GM13977 (cell line): ENCODE results near the gene RBM38.

Experiments
- DNase-seq: peaks from one replicate; pipeline ENCODE4 v3.0.0; 2012; ENCODE audit warnings: low spot score
- CTCF ChIP-seq: IDR thresholded peaks from 2 replicates; pipeline ENCODE4 v1.5.1; 2012; ENCODE audit warnings: mild to moderate bottlenecking, control low read depth; ENCODE audit not compliant: insufficient read depth; ENCODE audit errors: extremely low read depth, missing control alignments
- in situ Hi-C: fragments of 300-500 bp; cut with MboI; formaldehyde crosslinking; loops from one replicate; pipeline ENCODE4 v1.12.0; 2022; ENCODE audit warnings: low sequenced_read_pairs, low pct_unique_long_range_greater_than_20kb, mixed read lengths, inconsistent platforms; ENCODE audit not compliant: unreplicated experiment

RBM38 gene

GRCh38 chr20:57380081-57380750, 11.0 kb upstream of the RBM38 start:
- no peak for DNase-seq
- in situ Hi-C loops, result loop anchor here (25.0 kb wide), 1 partner anchor 832 kb away; no protein-coding TSS in a partner anchor
- no peak for TF ChIP-seq CTCF

- in situ Hi-C loops, result loop anchor here (25.0 kb wide), 1 partner anchor 830 kb away; no protein-coding TSS in a partner anchor
- TF ChIP-seq CTCF, result peak; percentile 91
- peak; percentile 89 for DNase-seq
Observed at GRCh38 chr20:57381596-57382503, 9.3 kb upstream of the RBM38 start.

DNA sequence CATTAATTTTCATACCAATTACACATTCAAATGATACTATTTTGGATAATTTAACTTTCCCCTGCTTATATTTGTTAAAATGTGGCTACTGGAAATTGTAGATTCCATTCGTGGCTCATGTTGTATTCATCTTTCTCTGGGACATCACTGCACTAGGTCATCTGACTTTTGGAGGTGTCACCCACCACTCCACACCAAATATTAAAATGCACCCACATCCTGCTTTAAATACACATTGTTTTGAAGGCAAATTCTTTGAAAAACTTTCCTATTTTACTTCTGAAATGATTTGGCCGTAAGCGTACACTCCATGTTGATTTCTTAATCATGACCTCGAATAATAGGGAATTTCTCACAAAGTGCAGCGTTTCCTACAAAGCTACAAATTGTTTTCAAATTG, 8.7 kb upstream of the RBM38 start:
- in situ Hi-C loops, result loop anchor here (25.0 kb wide), 1 partner anchor 830 kb away; no protein-coding TSS in a partner anchor
- no peak for TF ChIP-seq CTCF
- DNase-seq, result no peak

- in situ Hi-C loops, result loop anchor here (25.0 kb wide), 1 partner anchor 829 kb away; no protein-coding TSS in a partner anchor
- TF ChIP-seq CTCF, result no peak
- no peak for DNase-seq
Observed at GRCh38 chr20:57383447-57384347, 7.5 kb upstream of the RBM38 start.

GRCh38 chr20:57384486-57384885, 6.7 kb upstream of the RBM38 start:
- TF ChIP-seq CTCF, result no peak
- in situ Hi-C loops, result loop anchor here (25.0 kb wide), 1 partner anchor 828 kb away; no protein-coding TSS in a partner anchor
- no peak for DNase-seq
